C4-2B (cell line): ENCODE data around the gene GCFC2.

ENCODE experiments used
- H3K27ac ChIP-seq: fragments of 450-650 bp; 2 replicates; pipeline ENCODE4 v1.5.1; 2017
- ZFX ChIP-seq: fragments of 450-650 bp; IDR thresholded peaks from 2 replicates; pipeline ENCODE4 v1.6.1; 2017
- TF ChIP-seq, protein P1 (sequence below): fragments of 450-650 bp; conservative IDR thresholded peaks from 2 replicates; pipeline ENCODE4 v1.5.1; 2017; ENCODE audit warnings: mild to moderate bottlenecking

The GCFC2 gene

DNA sequence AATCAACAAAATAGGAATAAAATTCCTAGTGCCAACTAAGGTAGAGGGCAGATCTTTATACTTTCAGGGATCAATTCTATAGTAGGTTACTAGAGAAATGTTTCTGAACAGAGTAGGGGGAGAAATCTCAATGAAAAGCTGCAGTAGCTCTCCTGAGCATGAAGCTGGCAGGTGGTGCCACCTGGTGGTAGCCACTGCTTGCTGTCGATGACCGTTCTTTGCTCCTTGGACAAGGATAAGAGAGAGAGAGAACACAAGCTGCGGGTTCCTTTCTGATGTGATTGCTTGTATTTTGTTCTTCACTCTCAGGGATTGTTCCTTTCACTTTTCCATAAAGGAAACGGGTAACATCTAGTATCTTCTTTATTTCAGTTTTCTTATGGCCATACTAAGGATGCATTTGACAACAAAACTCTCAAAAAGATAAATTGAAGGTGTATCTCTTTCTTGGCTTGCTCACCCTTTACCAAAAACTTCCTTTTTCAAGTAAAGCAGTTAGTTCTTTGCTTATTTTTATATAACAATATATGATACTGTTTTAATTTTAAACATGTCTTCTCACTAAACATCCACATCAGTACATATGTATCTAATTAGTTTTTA is 82.7 kb downstream of the GCFC2 start:
- TF ChIP-seq ZFX, result no peak
- TF ChIP-seq, protein P1, sequence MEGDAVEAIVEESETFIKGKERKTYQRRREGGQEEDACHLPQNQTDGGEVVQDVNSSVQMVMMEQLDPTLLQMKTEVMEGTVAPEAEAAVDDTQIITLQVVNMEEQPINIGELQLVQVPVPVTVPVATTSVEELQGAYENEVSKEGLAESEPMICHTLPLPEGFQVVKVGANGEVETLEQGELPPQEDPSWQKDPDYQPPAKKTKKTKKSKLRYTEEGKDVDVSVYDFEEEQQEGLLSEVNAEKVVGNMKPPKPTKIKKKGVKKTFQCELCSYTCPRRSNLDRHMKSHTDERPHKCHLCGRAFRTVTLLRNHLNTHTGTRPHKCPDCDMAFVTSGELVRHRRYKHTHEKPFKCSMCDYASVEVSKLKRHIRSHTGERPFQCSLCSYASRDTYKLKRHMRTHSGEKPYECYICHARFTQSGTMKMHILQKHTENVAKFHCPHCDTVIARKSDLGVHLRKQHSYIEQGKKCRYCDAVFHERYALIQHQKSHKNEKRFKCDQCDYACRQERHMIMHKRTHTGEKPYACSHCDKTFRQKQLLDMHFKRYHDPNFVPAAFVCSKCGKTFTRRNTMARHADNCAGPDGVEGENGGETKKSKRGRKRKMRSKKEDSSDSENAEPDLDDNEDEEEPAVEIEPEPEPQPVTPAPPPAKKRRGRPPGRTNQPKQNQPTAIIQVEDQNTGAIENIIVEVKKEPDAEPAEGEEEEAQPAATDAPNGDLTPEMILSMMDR, result peak; percentile 90
- H3K27ac ChIP-seq, result no peak overlapping the region

DNA sequence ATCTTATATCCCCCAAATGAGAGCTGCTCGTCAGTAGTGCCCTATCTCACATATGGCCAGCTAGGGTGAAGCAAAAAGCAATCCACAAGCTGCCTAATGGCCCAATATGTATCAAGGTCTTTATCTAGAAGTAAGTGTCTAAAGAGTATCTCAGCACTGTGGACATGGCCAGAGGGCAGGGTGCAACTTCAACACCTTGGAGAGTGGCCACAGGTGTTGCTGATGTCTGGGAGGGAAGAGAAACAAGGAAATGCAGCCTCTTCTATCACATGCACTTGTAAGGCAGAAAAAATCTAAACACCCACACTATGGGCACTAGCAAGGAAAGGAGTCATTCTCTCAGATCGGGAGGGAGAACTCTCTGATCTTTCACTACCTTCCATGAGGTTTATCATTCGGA is 87.8 kb downstream of the GCFC2 start:
- no peak overlapping the region for H3K27ac ChIP-seq
- TF ChIP-seq, protein P1, result no peak
- no peak for TF ChIP-seq ZFX

DNA sequence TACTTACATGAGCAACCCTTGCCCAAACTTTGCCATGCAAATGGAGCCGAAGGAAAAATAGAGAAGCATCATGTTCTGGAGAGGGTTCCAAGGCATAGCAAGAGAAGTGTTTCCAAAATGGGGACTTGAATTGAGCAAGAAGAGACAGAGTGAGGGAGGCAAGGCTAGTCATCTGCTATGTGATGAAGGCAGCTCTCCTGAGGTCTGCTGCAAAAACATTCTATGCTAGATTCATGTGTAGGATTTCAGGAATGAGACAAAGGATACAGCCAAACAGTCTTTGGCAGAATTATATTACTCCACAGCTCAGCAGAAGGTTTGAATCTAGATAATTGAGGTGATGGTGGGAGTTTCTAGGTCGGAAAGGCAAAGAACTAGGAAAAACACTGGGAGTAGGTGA is 88.2 kb downstream of the GCFC2 start:
- H3K27ac ChIP-seq, result no peak overlapping the region
- TF ChIP-seq ZFX, result no peak
- TF ChIP-seq, protein P1, result no peak

DNA sequence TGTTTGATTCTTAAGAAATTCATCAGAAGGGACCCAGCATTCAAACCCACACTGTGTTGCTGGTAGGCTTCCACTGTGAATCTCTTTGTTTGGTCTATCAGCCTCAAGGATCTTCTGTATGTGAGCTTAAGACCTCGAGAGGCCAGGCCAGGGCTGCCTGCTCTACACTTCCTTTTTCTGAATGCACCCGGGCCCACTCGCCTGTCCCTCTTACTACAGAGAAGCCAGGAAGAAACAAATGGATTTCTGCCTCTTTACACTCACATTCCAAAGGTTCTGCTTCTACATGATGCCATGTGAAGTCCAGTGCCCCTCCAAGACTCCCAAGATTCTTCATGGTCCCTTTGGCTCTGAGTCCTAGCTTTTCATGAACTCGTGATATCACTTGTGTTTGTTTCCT is 89.5 kb downstream of the GCFC2 start:
- H3K27ac ChIP-seq, result no peak overlapping the region
- TF ChIP-seq ZFX, result no peak
- TF ChIP-seq, protein P1, result no peak

DNA sequence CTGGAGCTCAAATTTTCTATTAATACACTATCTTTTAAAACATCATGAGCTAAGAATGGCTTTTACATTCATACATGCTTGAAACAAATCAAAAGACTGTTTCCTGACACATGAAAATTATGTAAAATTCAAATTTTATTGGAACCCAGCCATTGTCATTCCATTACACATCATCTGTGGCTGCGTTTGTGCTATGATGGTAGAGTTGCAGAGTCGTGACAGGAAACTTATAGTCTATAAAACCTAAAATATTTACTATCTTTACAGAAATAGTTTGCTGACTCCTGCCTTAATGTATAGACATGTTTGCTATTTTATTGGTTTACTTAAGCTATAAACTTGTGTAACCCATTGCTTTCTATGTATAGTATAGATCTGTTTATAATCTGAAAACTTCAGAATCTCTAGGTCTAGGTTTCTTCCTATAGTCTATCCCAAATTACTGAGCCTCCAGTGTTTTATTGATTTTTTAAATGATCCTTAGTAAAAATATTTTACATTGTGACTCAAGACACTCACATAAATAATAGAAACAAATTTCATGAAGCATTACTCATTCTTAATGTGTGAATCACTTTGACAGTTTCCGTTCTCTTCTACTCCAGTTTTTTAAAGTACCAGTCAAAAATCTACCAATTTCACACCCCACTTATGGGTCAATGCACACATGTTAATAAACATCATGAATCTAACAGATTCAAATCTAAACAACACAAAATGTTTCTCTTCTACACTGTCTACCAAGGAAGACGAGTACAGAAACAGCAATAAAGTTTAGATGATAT is 90.6 kb downstream of the GCFC2 start:
- TF ChIP-seq ZFX, result no peak
- TF ChIP-seq, protein P1, result no peak
- H3K27ac ChIP-seq, result no peak overlapping the region

DNA sequence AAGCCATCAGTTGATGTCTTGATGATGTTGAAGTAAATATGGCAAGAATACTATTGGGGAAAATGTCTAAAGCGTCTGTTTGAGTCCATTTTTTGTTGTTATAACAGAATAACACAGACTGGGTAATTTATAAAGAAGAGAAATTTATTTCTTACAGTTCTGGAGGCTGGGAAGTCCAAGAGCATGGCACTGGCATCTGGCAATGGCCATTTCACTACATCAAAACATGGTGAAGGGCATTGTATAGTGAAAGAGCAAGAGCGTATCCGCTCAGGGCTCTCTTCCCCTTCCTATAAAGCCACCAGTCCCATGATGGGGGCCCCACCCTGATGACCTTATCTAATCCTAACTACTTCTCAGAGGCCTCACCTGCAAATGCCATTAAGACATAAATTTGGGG is 93.8 kb downstream of the GCFC2 start:
- H3K27ac ChIP-seq, result no peak overlapping the region
- TF ChIP-seq ZFX, result no peak
- TF ChIP-seq, protein P1, result no peak

DNA sequence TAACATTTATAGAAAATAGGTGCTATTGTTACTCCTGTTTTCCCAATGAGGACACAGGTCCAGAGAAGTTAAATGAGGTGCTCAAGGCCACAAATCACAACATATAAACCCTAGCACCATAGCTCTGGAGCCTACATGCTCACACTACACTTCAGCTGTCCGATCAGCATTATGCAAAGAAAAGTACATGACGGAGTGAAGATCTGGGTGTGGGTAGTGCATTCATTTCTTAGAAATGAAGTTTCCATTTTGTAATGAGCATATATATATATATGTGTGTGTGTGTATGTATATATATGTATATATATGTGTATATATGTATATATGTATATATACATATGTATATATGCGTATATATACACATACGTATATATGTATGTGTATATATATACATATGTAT is 94.3 kb downstream of the GCFC2 start:
- TF ChIP-seq, protein P1, result no peak
- TF ChIP-seq ZFX, result no peak
- H3K27ac ChIP-seq, result no peak overlapping the region
